ENCODE measurements around the gene MEAK7. TPM values are rescaled to one million over a fixed set of nuclear protein-coding genes. Genes with fewer than 3 reads are reported as not detected.
"Not testable (repeated sequence)": the region's sequence is repeated elsewhere in the genome, so short reads cannot be mapped to it uniquely, and the experiment has no call there.

MEAK7 gene
- total RNA-seq, 1 donor from 2014 or later, result 30.3 TPM

DNA sequence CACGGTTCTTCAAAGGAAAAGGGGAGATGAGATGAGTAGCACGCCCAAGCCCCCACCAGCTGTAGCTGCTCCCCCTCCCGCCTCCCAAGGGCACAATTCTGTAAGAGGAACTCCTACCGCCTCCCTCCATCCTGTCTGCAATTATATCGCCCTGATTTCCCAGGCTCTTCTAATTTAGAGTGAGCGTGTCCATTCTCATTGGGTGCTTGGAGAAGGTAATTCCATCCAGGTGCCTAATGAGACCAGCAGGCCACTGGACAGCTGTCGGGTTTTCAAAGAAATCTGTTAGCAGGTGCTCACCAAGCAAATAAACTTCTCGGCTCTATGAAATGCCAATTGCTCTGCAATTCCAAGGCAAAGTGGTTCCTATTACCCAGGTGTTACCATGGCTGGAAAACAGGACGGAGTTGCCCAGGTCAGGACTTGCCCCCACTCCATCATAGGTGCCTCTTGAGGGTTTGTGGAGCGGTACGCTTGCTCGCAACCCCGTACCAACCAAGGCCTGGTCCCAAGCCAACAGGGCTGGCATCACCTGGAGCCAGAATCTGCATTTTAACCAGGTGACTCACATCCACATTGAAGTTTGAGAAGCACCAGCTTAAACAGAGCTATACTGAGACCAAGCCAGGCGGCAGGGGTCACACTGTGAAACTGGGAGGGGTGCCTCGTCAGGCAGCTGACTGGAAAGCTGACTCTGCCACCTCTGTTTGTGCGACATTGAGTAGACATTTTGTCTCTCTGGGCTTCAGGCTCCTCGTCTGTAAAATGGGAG, 16.5 kb upstream of the MEAK7 start:
- TF ChIP-seq, protein P1, sequence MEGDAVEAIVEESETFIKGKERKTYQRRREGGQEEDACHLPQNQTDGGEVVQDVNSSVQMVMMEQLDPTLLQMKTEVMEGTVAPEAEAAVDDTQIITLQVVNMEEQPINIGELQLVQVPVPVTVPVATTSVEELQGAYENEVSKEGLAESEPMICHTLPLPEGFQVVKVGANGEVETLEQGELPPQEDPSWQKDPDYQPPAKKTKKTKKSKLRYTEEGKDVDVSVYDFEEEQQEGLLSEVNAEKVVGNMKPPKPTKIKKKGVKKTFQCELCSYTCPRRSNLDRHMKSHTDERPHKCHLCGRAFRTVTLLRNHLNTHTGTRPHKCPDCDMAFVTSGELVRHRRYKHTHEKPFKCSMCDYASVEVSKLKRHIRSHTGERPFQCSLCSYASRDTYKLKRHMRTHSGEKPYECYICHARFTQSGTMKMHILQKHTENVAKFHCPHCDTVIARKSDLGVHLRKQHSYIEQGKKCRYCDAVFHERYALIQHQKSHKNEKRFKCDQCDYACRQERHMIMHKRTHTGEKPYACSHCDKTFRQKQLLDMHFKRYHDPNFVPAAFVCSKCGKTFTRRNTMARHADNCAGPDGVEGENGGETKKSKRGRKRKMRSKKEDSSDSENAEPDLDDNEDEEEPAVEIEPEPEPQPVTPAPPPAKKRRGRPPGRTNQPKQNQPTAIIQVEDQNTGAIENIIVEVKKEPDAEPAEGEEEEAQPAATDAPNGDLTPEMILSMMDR (conservative IDR thresholded peaks at IDR 0.05), result no peak
- no peak overlapping the region for H3K27ac Mint-ChIP-seq
- peak overlapping the region; percentile 14 for H3K4me3 Mint-ChIP-seq
- DNase-seq (ENCODE audit: extremely low spot score, unreplicated experiment), result no peak
- peaks cover 36% of the 10 kb centered on the region for H3K4me1 Mint-ChIP-seq (ENCODE audit: unreplicated experiment)
- H3K9me3 Mint-ChIP-seq, result no peaks in the 10 kb centered on the region
- H3K27me3 Mint-ChIP-seq, result no peaks in the 10 kb centered on the region
- H3K36me3 Mint-ChIP-seq, result no peaks in the 10 kb centered on the region

DNA sequence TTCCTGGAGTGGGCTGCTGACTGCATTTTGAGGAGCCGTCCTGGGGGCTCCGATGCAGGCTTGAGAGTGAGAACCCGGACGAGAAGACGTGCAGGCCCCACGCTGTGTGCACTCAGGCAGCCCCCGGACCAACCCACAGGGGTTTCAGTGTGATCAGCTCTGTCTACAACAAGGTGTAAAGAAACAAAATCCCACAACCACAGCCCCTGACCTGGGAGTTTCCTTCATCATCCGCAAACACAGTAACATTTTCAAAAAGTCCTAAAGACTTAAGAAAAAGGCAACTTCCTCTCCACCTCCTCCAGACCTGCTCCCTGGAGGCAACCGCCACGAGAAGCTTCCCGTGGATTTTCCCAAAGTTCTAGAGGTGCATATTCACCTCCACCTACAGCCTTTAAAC, 15.4 kb upstream of the MEAK7 start:
- H3K36me3 Mint-ChIP-seq, result no peaks in the 10 kb centered on the region
- no peak overlapping the region for H3K27ac Mint-ChIP-seq
- no peak for DNase-seq (ENCODE audit: extremely low spot score, unreplicated experiment)
- no peak overlapping the region for H3K4me3 Mint-ChIP-seq
- H3K4me1 Mint-ChIP-seq (ENCODE audit: unreplicated experiment), result peaks cover 33% of the 10 kb centered on the region
- H3K27me3 Mint-ChIP-seq, result no peaks in the 10 kb centered on the region
- H3K9me3 Mint-ChIP-seq, result no peaks in the 10 kb centered on the region
- TF ChIP-seq, protein P1 (conservative IDR thresholded peaks at IDR 0.05), result no peak

DNA sequence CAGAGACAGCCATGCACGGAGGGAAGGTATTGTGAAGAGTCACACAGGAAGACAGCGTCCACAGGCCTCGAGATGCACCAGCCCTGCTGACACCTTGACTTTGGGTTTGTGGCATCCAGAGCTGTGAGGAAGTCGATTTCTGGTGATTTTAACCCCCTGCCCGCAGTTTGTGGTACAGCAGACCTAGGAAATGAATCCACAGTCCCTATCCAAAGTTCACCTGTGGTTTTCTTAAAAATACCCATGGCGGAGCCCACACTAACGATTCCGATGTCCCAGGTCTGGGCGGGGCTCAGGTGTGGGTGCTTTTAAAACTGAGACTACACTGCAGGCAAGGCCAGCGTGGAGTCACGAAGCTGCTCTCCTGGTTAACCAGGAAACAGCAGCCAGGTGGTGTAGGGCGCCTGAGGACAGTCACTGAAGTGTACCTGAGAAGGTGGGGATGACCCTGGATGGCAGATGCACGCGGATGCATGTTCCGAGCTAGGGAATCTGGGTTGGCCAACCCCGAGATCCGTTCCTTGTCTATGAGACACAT, 14.4 kb upstream of the MEAK7 start:
- H3K27me3 Mint-ChIP-seq, result no peaks in the 10 kb centered on the region
- no peaks in the 10 kb centered on the region for H3K9me3 Mint-ChIP-seq
- no peak overlapping the region for H3K4me3 Mint-ChIP-seq
- no peaks in the 10 kb centered on the region for H3K36me3 Mint-ChIP-seq
- no peak for DNase-seq (ENCODE audit: extremely low spot score, unreplicated experiment)
- TF ChIP-seq, protein P1 (conservative IDR thresholded peaks at IDR 0.05), result no peak
- peak overlapping the region; percentile 23 for H3K27ac Mint-ChIP-seq
- H3K4me1 Mint-ChIP-seq (ENCODE audit: unreplicated experiment), result peaks cover 41% of the 10 kb centered on the region

DNA sequence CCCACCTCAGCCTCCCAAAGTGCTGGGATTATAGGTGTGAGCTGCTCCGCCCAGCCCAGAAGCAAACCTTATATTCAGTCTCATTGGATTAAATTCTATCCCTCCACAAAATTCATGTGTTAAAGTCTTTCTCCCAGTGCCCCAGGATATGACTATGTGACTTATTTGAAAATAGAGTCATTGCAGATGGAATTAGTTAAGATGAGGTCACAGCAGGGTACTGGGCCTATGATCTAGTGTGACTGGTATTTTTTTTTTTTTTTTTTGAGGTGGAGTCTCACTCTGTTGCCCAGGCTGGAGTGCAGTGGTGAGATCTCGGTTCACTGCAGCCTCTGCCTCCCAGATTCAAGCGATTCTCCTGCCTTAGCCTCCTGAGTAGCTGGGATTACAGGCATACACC, 13.8 kb upstream of the MEAK7 start:
- not testable (repeated sequence) for H3K36me3 Mint-ChIP-seq; H3K9me3 Mint-ChIP-seq; DNase-seq (ENCODE audit: extremely low spot score, unreplicated experiment); H3K27me3 Mint-ChIP-seq; H3K4me3 Mint-ChIP-seq; H3K27ac Mint-ChIP-seq
- H3K4me1 Mint-ChIP-seq (ENCODE audit: unreplicated experiment), result peaks cover 45% of the 10 kb centered on the region

DNA sequence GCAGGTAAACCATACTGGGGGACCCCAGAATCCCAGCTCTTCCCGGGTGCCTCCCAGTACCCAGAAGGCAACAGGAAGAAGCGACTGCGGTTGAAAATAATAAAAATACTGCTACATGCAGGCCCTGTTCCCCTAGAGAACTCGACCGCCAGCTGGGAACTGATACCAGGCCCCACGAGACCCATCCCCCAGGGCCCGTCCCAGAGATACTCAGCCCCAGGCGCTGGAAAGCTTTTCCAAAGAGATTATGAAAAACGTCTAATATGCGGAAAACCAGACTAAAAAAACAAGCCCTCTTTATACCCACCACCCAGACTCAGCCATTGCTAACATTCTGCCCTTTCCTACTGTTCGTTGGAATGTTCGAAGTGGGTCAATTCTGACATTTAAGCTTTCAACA, 12.9 kb upstream of the MEAK7 start:
- TF ChIP-seq, protein P1 (conservative IDR thresholded peaks at IDR 0.05), result no peak
- no peak for DNase-seq (ENCODE audit: extremely low spot score, unreplicated experiment)
- Mint-ChIP-seq H3K27ac (no peak overlapping the region), H3K4me1 (ENCODE audit: unreplicated experiment) (peaks cover 50% of the 10 kb centered on the region), H3K9me3 (no peaks in the 10 kb centered on the region), H3K27me3 (no peaks in the 10 kb centered on the region), H3K4me3 (no peak overlapping the region), H3K36me3 (no peaks in the 10 kb centered on the region)
